ENCODE results near the gene TMEM198. TPM values are rescaled to one million over a fixed set of nuclear protein-coding genes. Genes with fewer than 3 reads are reported as not detected.

TMEM198 gene
- total and polyA plus RNA-seq, 9 of the 15 experiments (the other 6 are each of a cell fraction or from before 2014, with no cell fraction given) = 0.03 to 3.8 (median 1.0) TPM

GRCh38 chr2:219571311-219572236 is 27.7 kb downstream of the TMEM198 start, which contains the start of gene OBSL1 (continued):
- peak in 1 of 3 experiments; percentile 69; a peak in 1 of 6 replicates for TF ChIP-seq ZBTB11 (CRISPR knock-in tag; IDR thresholded peaks at IDR 0.05)
- no peak for TF ChIP-seq RFX1 (IDR thresholded peaks at IDR 0.05)
- TF ChIP-seq PCBP2 (IDR thresholded peaks at IDR 0.05; ENCODE audit: low read depth, low read length, poor library complexity, severe bottlenecking) = no peak
- TF ChIP-seq POLR2B (IDR thresholded peaks at IDR 0.05; ENCODE audit: low read depth, partially characterized antibody) = peak; percentile 44
- TF ChIP-seq DMBX1 (CRISPR knock-in tag; IDR thresholded peaks at IDR 0.05; ENCODE audit: borderline replicate concordance) = no peak
- no peak for TF ChIP-seq GABPB2 (CRISPR knock-in tag; conservative IDR thresholded peaks at IDR 0.05)
- no peak for TF ChIP-seq ZNF165 (CRISPR knock-in tag; IDR thresholded peaks at IDR 0.05; ENCODE audit: borderline replicate concordance)
- peak; percentile 83 for TF ChIP-seq EP300 (IDR thresholded peaks at IDR 0.05; ENCODE audit: low read length)
- no peak for TF ChIP-seq PRDM10 (IDR thresholded peaks at IDR 0.05; ENCODE audit: partially characterized antibody)
- no peak for TF ChIP-seq RBM25 (IDR thresholded peaks at IDR 0.05; ENCODE audit: low read depth, low read length, severe bottlenecking)
- no peak for TF ChIP-seq ZBTB43 (CRISPR knock-in tag; IDR thresholded peaks at IDR 0.05)
- peak; percentile 68 for TF ChIP-seq POLR2A (conservative IDR thresholded peaks at IDR 0.05)
- TF ChIP-seq THAP12 (CRISPR knock-in tag; IDR thresholded peaks at IDR 0.05) = no peak
- 0 out of 4 replicates have a peak, but pooled peaks of 1 of the 2 experiments have one; percentile 8 for TF ChIP-seq KDM4B (IDR thresholded peaks at IDR 0.05; ENCODE audit: borderline replicate concordance in 2 of 2, low read depth in 1 of 2)

All from K562 (cell line).